GM15510 (cell line): ENCODE results near the gene AP1S2.
A peak's percentile ranks its signal among the peaks of the same experiment; 100 is the strongest.

Source experiments
- POLR2A ChIP-seq: IDR thresholded peaks from 3 replicates; pipeline ENCODE4 v1.6.1; 2011; ENCODE audit warnings: borderline replicate concordance; ENCODE audit not compliant: insufficient read length; ENCODE audit errors: extremely low read depth

The AP1S2 gene

GRCh38 chrX:15790769-15791290, 63.8 kb downstream of the AP1S2 start:
- TF ChIP-seq POLR2A, result no peak

- TF ChIP-seq POLR2A, result peak; percentile 75
These were observed 64.4 kb downstream of the AP1S2 start, which contains the start of gene ZRSR2 for GRCh38 chrX:15789979-15790768. TSS of gene ZRSR2 (plus strand) at chrX:15790484. CDS start at chrX:15790496, 12 bp downstream.

DNA sequence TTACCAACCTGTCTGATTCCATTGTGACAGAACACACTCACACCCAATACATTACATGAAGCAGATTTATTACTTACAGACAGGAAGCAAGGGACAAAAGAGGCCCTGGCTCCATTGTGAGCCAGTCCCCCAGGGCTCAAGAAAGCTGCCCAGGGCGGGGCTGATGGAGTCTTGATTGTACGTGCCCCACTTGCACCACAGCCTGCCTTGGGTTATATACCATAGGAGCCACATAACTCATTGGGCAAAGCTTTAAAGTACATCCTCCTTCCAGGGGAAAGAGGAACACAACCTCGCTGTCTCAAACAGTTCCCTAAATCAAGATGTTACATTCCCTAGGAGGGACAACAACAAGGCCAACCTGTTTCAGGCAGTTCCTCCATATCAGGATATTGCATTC, 67.7 kb downstream of the AP1S2 start:
- TF ChIP-seq POLR2A, result no peak

DNA sequence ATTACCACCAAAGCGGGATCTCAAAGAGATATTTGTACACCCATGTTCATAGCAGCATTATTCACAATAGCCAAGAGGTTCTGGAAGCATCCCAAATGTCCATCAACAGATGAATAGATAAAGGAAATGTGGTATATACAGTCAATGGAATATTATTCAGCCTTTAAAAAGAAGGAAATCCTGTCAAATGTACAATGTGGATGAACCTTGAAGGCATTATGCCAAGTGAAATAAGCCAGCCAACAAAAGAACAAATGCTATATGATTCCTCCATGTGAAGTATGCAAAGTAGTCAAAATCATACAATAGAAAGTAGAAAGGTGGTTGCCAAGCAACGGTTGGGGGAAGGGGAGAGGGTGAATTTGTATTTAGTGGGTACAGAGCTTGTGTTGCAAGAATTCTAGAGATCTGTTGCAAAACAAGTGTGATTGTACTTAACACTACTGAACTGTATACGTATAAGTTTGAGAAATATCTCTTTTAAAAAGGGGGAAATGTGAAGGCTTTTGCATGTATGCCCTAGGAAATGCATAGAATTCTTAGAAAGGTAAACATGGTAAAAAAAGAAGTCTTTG, 69.3 kb downstream of the AP1S2 start:
- TF ChIP-seq POLR2A, result no peak

DNA sequence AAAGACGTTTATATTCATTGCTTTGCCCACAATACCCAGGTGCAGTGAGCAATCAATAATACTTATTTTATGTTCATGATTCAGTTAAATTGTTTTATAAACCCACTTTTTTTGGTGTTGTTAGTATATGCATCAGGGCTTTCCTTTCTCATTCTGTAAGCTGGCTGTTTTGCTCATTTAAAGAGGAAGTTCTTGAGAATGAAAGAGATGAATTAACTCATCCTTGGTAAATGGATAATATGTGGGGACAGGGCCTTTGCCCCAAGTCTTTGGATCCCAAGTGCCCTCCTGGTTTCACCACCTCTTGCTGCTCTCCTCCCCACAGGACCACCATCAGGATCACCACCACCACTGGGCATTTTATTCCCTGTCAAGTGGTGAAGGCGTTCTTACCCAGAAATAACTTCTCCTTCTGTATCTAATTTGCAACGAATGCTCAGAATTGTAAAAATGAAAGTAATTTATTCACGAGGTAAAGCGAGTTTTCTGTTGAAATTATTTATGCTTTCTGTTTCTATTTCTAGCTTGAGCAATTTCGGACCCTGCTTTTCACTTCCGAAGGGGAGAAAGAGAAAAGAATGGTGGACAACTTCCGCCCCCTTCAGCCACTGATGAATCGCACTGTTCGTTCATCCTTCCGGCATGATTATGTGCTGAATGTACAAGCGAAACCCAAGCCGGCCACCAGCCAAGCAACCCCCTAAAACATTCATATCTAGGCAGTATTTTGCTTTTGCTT, 72.5 kb downstream of the AP1S2 start:
- no peak for TF ChIP-seq POLR2A
